Measurements from ENCODE around the gene DLX3. TPM values are rescaled to one million over a fixed set of nuclear protein-coding genes. Genes with fewer than 3 reads are reported as not detected.

Gene DLX3
- total RNA-seq, 1 experiment from 2014 or later, result not detected

GRCh38 chr17:50027881-50028735 is 33.1 kb upstream of the DLX3 start:
- no peaks in the 10 kb centered on the region for H3K79me2 ChIP-seq (ENCODE audit: low read length)
- no peaks in the 10 kb centered on the region for H4K20me1 ChIP-seq (ENCODE audit: insufficient read depth, low read depth, low read length)
- H2AFZ ChIP-seq (ENCODE audit: low read length), result no peak overlapping the region
- no peak overlapping the region for H3K27ac ChIP-seq (ENCODE audit: low read length)
- H3K36me3 ChIP-seq (ENCODE audit: insufficient read depth, low read length), result no peaks in the 10 kb centered on the region
- no peak overlapping the region for H3K4me3 ChIP-seq (ENCODE audit: low read length)
- H3K4me2 ChIP-seq (ENCODE audit: low read depth, low read length, poor library complexity, severe bottlenecking), result no peak overlapping the region
- H3K9me3 ChIP-seq (ENCODE audit: low read length), result peaks cover 10% of the 10 kb centered on the region; the same call in 1 of the 2 replicates
- H3K9me2 ChIP-seq (replicated peaks; ENCODE audit: insufficient read depth, low read length), result no peaks in the 10 kb centered on the region
- no peak for DNase-seq
- H3K27me3 ChIP-seq (ENCODE audit: low read length), result no peaks in the 10 kb centered on the region
- no peak overlapping the region for H3K9ac ChIP-seq (ENCODE audit: low read length)
- H3K4me1 ChIP-seq (ENCODE audit: low read length), result no peaks in the 10 kb centered on the region

DNA sequence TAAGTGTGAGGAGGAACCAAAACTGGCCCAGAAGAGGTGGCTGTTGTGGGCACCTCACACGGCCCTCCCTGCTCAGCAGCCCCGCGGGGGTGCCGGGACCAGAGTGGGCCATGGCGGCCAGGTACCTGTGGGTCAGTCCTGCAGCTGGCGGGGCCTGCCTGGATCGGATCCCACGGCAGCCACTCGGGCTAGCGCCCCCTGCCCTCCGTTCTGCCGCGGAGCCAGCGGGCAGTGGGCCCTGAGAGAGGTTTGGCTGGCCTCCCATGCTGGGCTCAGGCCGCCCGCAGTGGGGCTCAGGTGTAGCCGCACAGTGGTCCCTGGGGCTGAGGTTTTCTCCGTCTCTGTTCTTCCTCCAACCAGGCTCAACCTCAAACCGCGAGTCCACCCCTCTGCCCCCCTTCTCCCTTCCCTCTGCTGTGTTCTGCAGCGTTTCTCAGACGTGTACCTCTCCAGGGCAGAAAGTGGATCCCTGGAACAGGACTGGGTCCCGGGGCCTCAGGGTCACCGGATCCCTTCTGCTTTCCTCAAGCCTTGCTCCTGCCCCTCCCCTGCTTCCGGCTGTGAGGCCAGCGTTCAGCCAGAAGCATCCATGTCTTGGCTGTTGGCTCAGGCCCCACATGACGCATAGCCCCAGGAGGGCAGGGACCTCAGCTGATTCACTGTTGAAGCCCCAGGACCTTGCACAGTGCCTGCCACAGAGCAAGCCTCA is 32.3 kb upstream of the DLX3 start:
- Histone ChIP-seq H3K4me1 (ENCODE audit: low read length) (no peaks in the 10 kb centered on the region), H3K27me3 (ENCODE audit: low read length) (no peaks in the 10 kb centered on the region), H3K4me2 (ENCODE audit: low read depth, low read length, poor library complexity, severe bottlenecking) (no peak overlapping the region), H3K36me3 (ENCODE audit: insufficient read depth, low read length) (no peaks in the 10 kb centered on the region), H2AFZ (ENCODE audit: low read length) (no peak overlapping the region), H3K9ac (ENCODE audit: low read length) (no peak overlapping the region), H3K79me2 (ENCODE audit: low read length) (no peaks in the 10 kb centered on the region), H4K20me1 (ENCODE audit: insufficient read depth, low read depth, low read length) (no peaks in the 10 kb centered on the region), H3K4me3 (ENCODE audit: low read length) (no peak overlapping the region), H3K9me2 (replicated peaks; ENCODE audit: insufficient read depth, low read length) (no peaks in the 10 kb centered on the region), H3K9me3 (ENCODE audit: low read length) (peaks cover 10% of the 10 kb centered on the region; the same call in 1 of the 2 replicates), H3K27ac (ENCODE audit: low read length) (no peak overlapping the region)
- DNase-seq, result no peak

DNA sequence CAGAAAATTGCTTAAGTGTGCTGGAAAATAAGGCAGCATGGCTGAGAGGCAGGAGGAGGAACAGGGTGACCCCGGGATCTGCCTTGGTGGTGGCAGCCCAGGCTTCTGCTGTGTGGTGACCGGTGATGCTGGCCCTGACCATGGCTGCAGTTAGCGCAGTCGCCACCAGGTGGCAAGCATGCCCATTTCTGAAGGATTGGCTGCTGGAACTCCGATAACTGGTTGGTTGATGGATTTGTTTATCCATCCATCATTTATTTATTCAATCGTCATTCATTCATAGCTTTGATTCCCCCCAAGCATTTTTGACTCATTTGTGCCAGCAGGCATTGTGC is 31.8 kb upstream of the DLX3 start:
- no peaks in the 10 kb centered on the region for H4K20me1 ChIP-seq (ENCODE audit: insufficient read depth, low read depth, low read length)
- H3K4me3 ChIP-seq (ENCODE audit: low read length), result no peak overlapping the region
- H3K4me2 ChIP-seq (ENCODE audit: low read depth, low read length, poor library complexity, severe bottlenecking), result no peak overlapping the region
- H3K36me3 ChIP-seq (ENCODE audit: insufficient read depth, low read length), result no peaks in the 10 kb centered on the region
- H3K79me2 ChIP-seq (ENCODE audit: low read length), result no peaks in the 10 kb centered on the region
- peaks cover 10% of the 10 kb centered on the region; the same call in 1 of the 2 replicates for H3K9me3 ChIP-seq (ENCODE audit: low read length)
- no peak overlapping the region for H3K27ac ChIP-seq (ENCODE audit: low read length)
- no peaks in the 10 kb centered on the region for H3K4me1 ChIP-seq (ENCODE audit: low read length)
- H3K27me3 ChIP-seq (ENCODE audit: low read length), result no peaks in the 10 kb centered on the region
- no peak overlapping the region for H3K9ac ChIP-seq (ENCODE audit: low read length)
- no peak overlapping the region for H2AFZ ChIP-seq (ENCODE audit: low read length)
- peak; percentile 78 for DNase-seq
- no peaks in the 10 kb centered on the region for H3K9me2 ChIP-seq (replicated peaks; ENCODE audit: insufficient read depth, low read length)

GRCh38 chr17:50026046-50026675 is 31.1 kb upstream of the DLX3 start:
- H3K4me2 ChIP-seq (ENCODE audit: low read depth, low read length, poor library complexity, severe bottlenecking), result no peak overlapping the region

GRCh38 chr17:50024808-50025207 is 29.8 kb upstream of the DLX3 start:
- Histone ChIP-seq H3K4me2 (ENCODE audit: low read depth, low read length, poor library complexity, severe bottlenecking) (no peak overlapping the region), H3K4me3 (ENCODE audit: low read length) (no peak overlapping the region), H3K4me1 (ENCODE audit: low read length) (no peaks in the 10 kb centered on the region), H3K36me3 (ENCODE audit: insufficient read depth, low read length) (no peaks in the 10 kb centered on the region), H2AFZ (ENCODE audit: low read length) (no peak overlapping the region), H3K27me3 (ENCODE audit: low read length) (no peaks in the 10 kb centered on the region), H3K9ac (ENCODE audit: low read length) (no peak overlapping the region), H3K9me2 (replicated peaks; ENCODE audit: insufficient read depth, low read length) (no peaks in the 10 kb centered on the region), H3K79me2 (ENCODE audit: low read length) (no peaks in the 10 kb centered on the region), H3K9me3 (ENCODE audit: low read length) (peaks cover 10% of the 10 kb centered on the region; the same call in 1 of the 2 replicates), H4K20me1 (ENCODE audit: insufficient read depth, low read depth, low read length) (no peaks in the 10 kb centered on the region), H3K27ac (ENCODE audit: low read length) (no peak overlapping the region)
- no peak for DNase-seq

More at GRCh38 chr17:50026046-50026675, 31.1 kb upstream of the DLX3 start:
- Histone ChIP-seq H3K9me2 (replicated peaks; ENCODE audit: insufficient read depth, low read length) (no peaks in the 10 kb centered on the region), H3K27ac (ENCODE audit: low read length) (no peak overlapping the region), H3K27me3 (ENCODE audit: low read length) (no peaks in the 10 kb centered on the region), H4K20me1 (ENCODE audit: insufficient read depth, low read depth, low read length) (no peaks in the 10 kb centered on the region), H3K9me3 (ENCODE audit: low read length) (peaks cover 10% of the 10 kb centered on the region; the same call in 1 of the 2 replicates), H3K4me3 (ENCODE audit: low read length) (no peak overlapping the region), H2AFZ (ENCODE audit: low read length) (no peak overlapping the region), H3K4me1 (ENCODE audit: low read length) (no peaks in the 10 kb centered on the region), H3K36me3 (ENCODE audit: insufficient read depth, low read length) (no peaks in the 10 kb centered on the region), H3K79me2 (ENCODE audit: low read length) (no peaks in the 10 kb centered on the region), H3K9ac (ENCODE audit: low read length) (no peak overlapping the region)
- no peak for DNase-seq

- no peaks in the 10 kb centered on the region for H3K27me3 ChIP-seq (ENCODE audit: low read length)
These were observed 28.5 kb upstream of the DLX3 start for GRCh38 chr17:50023520-50023919.

DNA sequence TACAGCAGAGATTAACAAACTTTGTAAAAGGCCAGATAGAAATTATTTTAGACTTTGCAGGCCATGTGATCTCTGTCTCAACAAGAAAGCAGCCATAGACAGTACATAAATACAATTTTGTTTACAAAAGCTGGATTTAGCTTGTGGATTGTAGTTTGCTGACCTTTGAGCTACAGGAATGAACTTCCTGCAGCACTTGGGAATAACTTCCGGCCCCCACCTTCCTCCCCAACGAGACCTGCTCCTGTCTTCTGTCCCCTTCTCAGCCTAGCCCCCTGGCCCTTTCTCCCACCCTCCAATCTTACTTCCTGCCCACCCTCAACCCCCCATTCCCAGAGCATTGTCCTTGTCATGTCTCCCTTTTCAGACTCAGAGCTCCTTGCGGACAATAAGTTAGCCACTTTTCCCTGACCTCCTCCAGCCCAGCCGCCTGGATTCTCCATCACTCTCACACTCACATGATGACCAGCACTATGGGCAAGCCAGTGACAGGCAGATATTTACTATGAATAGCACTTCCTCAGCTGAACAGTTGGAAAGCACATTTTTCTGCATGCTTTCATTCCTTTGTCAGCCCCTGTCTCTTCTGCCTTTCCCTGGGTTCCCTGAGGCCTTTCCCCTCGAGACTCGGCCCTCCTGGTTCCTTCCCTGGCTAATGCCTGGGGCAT is 27.6 kb upstream of the DLX3 start:
- Histone ChIP-seq H3K27me3 (ENCODE audit: low read length) (no peaks in the 10 kb centered on the region), H3K9me2 (replicated peaks; ENCODE audit: insufficient read depth, low read length) (no peaks in the 10 kb centered on the region), H3K4me2 (ENCODE audit: low read depth, low read length, poor library complexity, severe bottlenecking) (no peak overlapping the region), H3K4me1 (ENCODE audit: low read length) (no peaks in the 10 kb centered on the region), H2AFZ (ENCODE audit: low read length) (no peak overlapping the region), H3K4me3 (ENCODE audit: low read length) (no peak overlapping the region), H3K36me3 (ENCODE audit: insufficient read depth, low read length) (no peaks in the 10 kb centered on the region), H4K20me1 (ENCODE audit: insufficient read depth, low read depth, low read length) (no peaks in the 10 kb centered on the region), H3K27ac (ENCODE audit: low read length) (no peak overlapping the region), H3K9ac (ENCODE audit: low read length) (no peak overlapping the region), H3K9me3 (ENCODE audit: low read length) (peaks cover 10% of the 10 kb centered on the region; the same call in 1 of the 2 replicates), H3K79me2 (ENCODE audit: low read length) (no peaks in the 10 kb centered on the region)
- no peak for DNase-seq

More at GRCh38 chr17:50023520-50023919, 28.5 kb upstream of the DLX3 start:
- H4K20me1 ChIP-seq (ENCODE audit: insufficient read depth, low read depth, low read length), result no peaks in the 10 kb centered on the region
- H2AFZ ChIP-seq (ENCODE audit: low read length), result no peak overlapping the region
- no peaks in the 10 kb centered on the region for H3K79me2 ChIP-seq (ENCODE audit: low read length)
- no peak overlapping the region for H3K9ac ChIP-seq (ENCODE audit: low read length)
- H3K4me2 ChIP-seq (ENCODE audit: low read depth, low read length, poor library complexity, severe bottlenecking), result no peak overlapping the region
- H3K36me3 ChIP-seq (ENCODE audit: insufficient read depth, low read length), result no peaks in the 10 kb centered on the region
- H3K9me3 ChIP-seq (ENCODE audit: low read length), result peaks cover 10% of the 10 kb centered on the region; the same call in 1 of the 2 replicates
- H3K9me2 ChIP-seq (replicated peaks; ENCODE audit: insufficient read depth, low read length), result no peaks in the 10 kb centered on the region
- no peaks in the 10 kb centered on the region for H3K4me1 ChIP-seq (ENCODE audit: low read length)
- H3K4me3 ChIP-seq (ENCODE audit: low read length), result no peak overlapping the region
- no peak for DNase-seq
- no peak overlapping the region for H3K27ac ChIP-seq (ENCODE audit: low read length)
